GM10266 (cell line): ENCODE measurements around the gene NFATC2.
A peak's percentile ranks its signal among the peaks of the same experiment; 100 is the strongest.

Experiments used
- DNase-seq: peaks from one replicate; pipeline ENCODE4 v3.0.0; 2012; ENCODE audit errors: extremely low spot score
- CTCF ChIP-seq: IDR thresholded peaks from 2 replicates; pipeline ENCODE4 v1.5.1; 2012; ENCODE audit warnings: mild to moderate bottlenecking, low read depth; ENCODE audit not compliant: control insufficient read depth, insufficient read depth; ENCODE audit errors: missing control alignments

NFATC2 gene

GRCh38 chr20:51542571-51543421, at the start of gene NFATC2:
Gene NFATC2, minus strand, starts transcription at chr20:51542719. Its CDS starts 220 bp downstream, at chr20:51542499.
- DNase-seq, result peak; percentile 93
- TF ChIP-seq CTCF, result no peak

- TF ChIP-seq CTCF, result no peak
- no peak for DNase-seq
Measured at GRCh38 chr20:51591871-51592270, 49.4 kb upstream of the NFATC2 start.

GRCh38 chr20:51588762-51589161, 46.2 kb upstream of the NFATC2 start:
- DNase-seq, result no peak
- no peak for TF ChIP-seq CTCF

GRCh38 chr20:51587145-51587544, 44.6 kb upstream of the NFATC2 start:
- DNase-seq, result no peak
- no peak for TF ChIP-seq CTCF

- no peak for DNase-seq
- no peak for TF ChIP-seq CTCF
Measured at GRCh38 chr20:51586005-51586440, 43.5 kb upstream of the NFATC2 start.

- no peak for DNase-seq
- no peak for TF ChIP-seq CTCF
Measured at GRCh38 chr20:51585148-51585547, 42.6 kb upstream of the NFATC2 start.

- no peak for TF ChIP-seq CTCF
- DNase-seq, result no peak
Measured at GRCh38 chr20:51584737-51585136, 42.2 kb upstream of the NFATC2 start.
